ENCODE data around the gene SMIM45.

Gene SMIM45

DNA sequence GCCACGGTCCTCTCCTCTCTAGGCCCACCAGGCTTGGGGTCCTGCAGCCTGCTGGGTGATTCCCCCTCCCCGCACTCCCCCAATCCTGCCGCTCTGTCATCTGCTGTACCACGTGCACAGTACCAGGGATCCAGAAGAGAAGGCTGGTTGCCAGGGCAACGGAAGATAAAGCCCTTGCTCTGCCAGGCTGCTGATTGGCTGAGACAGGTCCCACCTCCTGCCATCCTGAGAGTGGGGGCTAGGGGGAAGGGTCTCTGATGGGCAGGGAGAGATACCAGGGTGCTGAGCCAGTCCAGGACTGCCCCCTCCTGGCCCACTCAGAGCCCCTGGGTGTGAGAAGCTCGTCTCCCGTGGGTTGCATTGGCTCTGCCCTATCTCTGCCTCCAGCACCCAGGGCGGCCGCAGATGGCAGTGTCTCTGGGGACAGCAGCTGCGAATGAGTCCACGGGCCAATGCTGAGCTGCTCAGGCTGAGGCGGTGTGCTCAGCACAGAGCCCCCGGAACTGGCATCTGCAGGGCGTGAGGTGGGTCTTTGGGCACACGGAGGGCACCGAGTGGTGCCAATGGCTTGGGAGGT lies at the start of gene SMIM45:
SMIM45 (plus strand) TSS at position 253 of the 577 bp plus-strand sequence.
- DNase-seq (ENCODE audit: extremely low read depth, low read depth) = no peak
- H3K4me3 ChIP-seq (replicated peaks; ENCODE audit: low read depth, low read length) = no peak within 1 kb of the TSS
- TF ChIP-seq, protein P1, sequence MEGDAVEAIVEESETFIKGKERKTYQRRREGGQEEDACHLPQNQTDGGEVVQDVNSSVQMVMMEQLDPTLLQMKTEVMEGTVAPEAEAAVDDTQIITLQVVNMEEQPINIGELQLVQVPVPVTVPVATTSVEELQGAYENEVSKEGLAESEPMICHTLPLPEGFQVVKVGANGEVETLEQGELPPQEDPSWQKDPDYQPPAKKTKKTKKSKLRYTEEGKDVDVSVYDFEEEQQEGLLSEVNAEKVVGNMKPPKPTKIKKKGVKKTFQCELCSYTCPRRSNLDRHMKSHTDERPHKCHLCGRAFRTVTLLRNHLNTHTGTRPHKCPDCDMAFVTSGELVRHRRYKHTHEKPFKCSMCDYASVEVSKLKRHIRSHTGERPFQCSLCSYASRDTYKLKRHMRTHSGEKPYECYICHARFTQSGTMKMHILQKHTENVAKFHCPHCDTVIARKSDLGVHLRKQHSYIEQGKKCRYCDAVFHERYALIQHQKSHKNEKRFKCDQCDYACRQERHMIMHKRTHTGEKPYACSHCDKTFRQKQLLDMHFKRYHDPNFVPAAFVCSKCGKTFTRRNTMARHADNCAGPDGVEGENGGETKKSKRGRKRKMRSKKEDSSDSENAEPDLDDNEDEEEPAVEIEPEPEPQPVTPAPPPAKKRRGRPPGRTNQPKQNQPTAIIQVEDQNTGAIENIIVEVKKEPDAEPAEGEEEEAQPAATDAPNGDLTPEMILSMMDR (IDR thresholded peaks at IDR 0.05; ENCODE audit: low read depth, low read length, missing control alignments) = no peak

DNA sequence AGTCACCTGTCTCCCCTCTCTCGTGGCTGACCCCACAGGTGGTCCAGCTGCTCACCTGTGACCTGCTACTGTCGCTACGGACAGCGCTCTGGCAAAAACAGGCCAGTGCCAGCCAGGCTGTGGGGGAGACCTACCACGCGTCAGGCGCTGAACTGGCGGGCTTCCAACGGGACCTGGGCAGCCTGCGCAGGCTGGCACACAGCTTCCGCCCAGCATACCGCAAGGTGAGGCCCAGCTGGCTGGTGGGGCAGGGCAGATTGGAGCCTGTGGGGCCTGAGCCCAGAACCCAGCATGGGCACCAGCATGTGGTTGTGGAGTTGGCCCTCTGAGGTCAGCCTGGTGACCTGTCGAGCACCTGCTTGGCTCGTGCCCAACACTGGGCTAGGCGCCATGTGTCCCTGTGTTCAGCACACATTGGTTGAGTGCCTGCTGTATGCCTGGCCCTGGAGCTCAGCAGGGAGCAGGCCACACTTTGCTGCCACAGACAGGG lies 49.0 kb upstream of the SMIM45 start:
- no peak for DNase-seq (ENCODE audit: extremely low read depth, low read depth)
- H3K4me3 ChIP-seq (replicated peaks; ENCODE audit: low read depth, low read length) = no peak overlapping the region
- TF ChIP-seq, protein P1 (IDR thresholded peaks at IDR 0.05; ENCODE audit: low read depth, low read length, missing control alignments) = no peak

GRCh38 chr22:41904450-41905410 lies 47.2 kb upstream of the SMIM45 start:
- TF ChIP-seq, protein P1 (IDR thresholded peaks at IDR 0.05; ENCODE audit: low read depth, low read length, missing control alignments) = no peak
- no peak for DNase-seq (ENCODE audit: extremely low read depth, low read depth)
- no peak overlapping the region for H3K4me3 ChIP-seq (replicated peaks; ENCODE audit: low read depth, low read length)

DNA sequence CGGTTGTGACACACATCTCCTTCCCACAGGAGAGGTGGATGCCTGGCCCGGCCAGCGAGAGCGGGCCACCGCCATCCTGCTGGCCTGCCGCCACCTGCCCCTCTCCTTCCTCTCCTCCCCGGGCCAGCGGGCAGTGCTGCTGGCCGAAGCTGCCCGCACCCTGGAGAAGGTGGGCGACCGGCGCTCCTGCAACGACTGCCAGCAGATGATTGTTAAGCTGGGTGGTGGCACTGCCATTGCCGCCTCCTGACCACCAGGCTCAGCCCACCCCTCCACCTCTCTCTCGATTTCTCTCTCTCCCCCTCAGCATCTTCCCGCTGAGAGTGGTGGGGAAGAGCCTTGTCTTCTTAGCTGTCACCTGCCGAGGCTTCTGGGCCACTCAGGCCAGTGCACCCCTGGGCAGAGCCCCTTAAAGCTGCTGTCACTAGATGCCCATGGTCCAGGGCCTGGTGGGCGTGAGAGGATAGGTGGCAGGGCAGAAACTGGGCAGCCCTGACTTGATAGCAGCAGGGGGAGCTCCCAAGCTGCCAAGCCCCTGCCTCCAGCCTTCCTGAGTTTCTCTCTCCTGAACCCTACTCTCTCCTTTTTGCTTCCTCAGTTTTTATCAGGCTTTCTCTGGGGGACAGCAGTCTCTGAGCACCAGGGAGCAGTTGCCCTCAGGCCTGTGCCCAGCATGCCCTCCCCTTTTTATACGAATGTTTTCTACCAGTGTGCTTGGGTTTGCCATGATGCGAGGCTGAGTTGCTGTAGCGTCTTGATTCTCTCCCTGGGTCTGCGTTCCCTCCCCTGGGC lies 46.3 kb upstream of the SMIM45 start:
- TF ChIP-seq, protein P1 (IDR thresholded peaks at IDR 0.05; ENCODE audit: low read depth, low read length, missing control alignments) = no peak
- H3K4me3 ChIP-seq (replicated peaks; ENCODE audit: low read depth, low read length) = no peak overlapping the region
- no peak for DNase-seq (ENCODE audit: extremely low read depth, low read depth)

GRCh38 chr22:41906822-41907221 lies 45.1 kb upstream of the SMIM45 start:
- H3K4me3 ChIP-seq (replicated peaks; ENCODE audit: low read depth, low read length) = no peak overlapping the region
- TF ChIP-seq, protein P1 (IDR thresholded peaks at IDR 0.05; ENCODE audit: low read depth, low read length, missing control alignments) = no peak
- DNase-seq (ENCODE audit: extremely low read depth, low read depth) = no peak

Measured in HFF-Myc (cell line).